Peyer's patch (tissue), 4 donors: ENCODE data around the gene CAV1. TPM values are rescaled to one million over a fixed set of nuclear protein-coding genes. Genes with fewer than 3 reads are reported as not detected.

ENCODE experiments used
- DNase-seq, 3 donors: peaks; one replicate each; pipeline ENCODE4 v3.0.0-alpha.2; 2017 to 2019
- H3K27ac ChIP-seq, 4 donors: fragments of 200-600 bp; sonication (generic); one replicate each; pipeline ENCODE4 v1.5.1; 2016 to 2019
- H3K27me3 ChIP-seq, 2 donors: fragments of 200-600 bp; sonication (generic); one replicate each; pipeline ENCODE4 v1.5.1; 2019
- H3K36me3 ChIP-seq, 3 donors: fragments of 200-600 bp; sonication (generic); one replicate each; pipeline ENCODE4 v1.5.1; 2016 to 2019
- H3K4me1 ChIP-seq, 4 donors: fragments of 200-600 bp; sonication (generic); one replicate each; pipeline ENCODE4 v1.5.1; 2016 to 2019
- H3K4me3 ChIP-seq, 4 donors: fragments of 200-600 bp; sonication (generic); 1 replicate in 3 of 4; 2 replicates in 1 of 4; pipeline ENCODE4 v1.5.1; 2016 to 2019; ENCODE audit warnings: mild to moderate bottlenecking in 1 of 4
- H3K9me3 ChIP-seq, 4 donors: fragments of 200-600 bp; sonication (generic); one replicate each; pipeline ENCODE4 v1.5.1; 2016 to 2019; ENCODE audit warnings: mild to moderate bottlenecking in 1 of 4
- CTCF ChIP-seq, 6 experiments: fragments of 450-650 bp in 4 of 6; fragments of 200-600 bp in 2 of 6; sonication (generic) in 1 of 6; IDR thresholded peaks; one replicate each; pipeline ENCODE4 v1.5.1; 2017 to 2019; ENCODE audit warnings: antibody characterized with exemption in 6 of 6, mild to moderate bottlenecking in 3 of 6, moderate library complexity in 1 of 6
- POLR2A ChIP-seq, 2 donors: fragments of 450-650 bp; IDR thresholded peaks; one replicate each; pipeline ENCODE4 v1.5.1; 2017; ENCODE audit warnings: antibody characterized with exemption in 2 of 2, mild to moderate bottlenecking in 2 of 2, moderate library complexity in 2 of 2
- total RNA-seq, 4 donors: library from RNA; depleted of rRNA; stranded (reverse); fragments of >200 nt; gene quantifications; one replicate each; pipeline ENCODE4 v1.1.0, GENCODE V29; 2016

Gene CAV1
- total RNA-seq, 4 donors from 2014 or later: 17.7 to 42.6 (median 27.6) TPM

- TF ChIP-seq POLR2A (IDR thresholded peaks at IDR 0.05) (no peak), CTCF (IDR thresholded peaks at IDR 0.05) (no peak)
- H3K9me3 ChIP-seq: no peaks in the 10 kb centered on the region
- no peaks in the 10 kb centered on the region for H3K36me3 ChIP-seq
- no peak overlapping the region for H3K27ac ChIP-seq
- peaks cover 0 to 9% (median 4%) of the 10 kb centered on the region in 4 donors for H3K4me1 ChIP-seq
- no peak for DNase-seq
- H3K27me3 ChIP-seq: no peaks in the 10 kb centered on the region
- no peak overlapping the region for H3K4me3 ChIP-seq
These were observed 72.5 kb downstream of the CAV1 start for GRCh38 chr7:116597384-116597783.

- H3K36me3 ChIP-seq: no peaks in the 10 kb centered on the region
- TF ChIP-seq CTCF (IDR thresholded peaks at IDR 0.05) (peak in 3 of 6 experiments; percentile 8 to 34 (median 28)), POLR2A (IDR thresholded peaks at IDR 0.05) (no peak)
These were observed 73.4 kb downstream of the CAV1 start for GRCh38 chr7:116598278-116598677.

GRCh38 chr7:116598861-116599260, 74.0 kb downstream of the CAV1 start:
- H3K36me3 ChIP-seq: no peaks in the 10 kb centered on the region
- no peak for DNase-seq
- no peaks in the 10 kb centered on the region for H3K9me3 ChIP-seq
- no peaks in the 10 kb centered on the region for H3K27me3 ChIP-seq
- no peaks in the 10 kb centered on the region for H3K4me1 ChIP-seq
- no peak overlapping the region for H3K4me3 ChIP-seq
- no peak for TF ChIP-seq POLR2A (IDR thresholded peaks at IDR 0.05)
- no peak overlapping the region for H3K27ac ChIP-seq

More at GRCh38 chr7:116598278-116598677, 73.4 kb downstream of the CAV1 start:
- no peak overlapping the region for H3K4me3 ChIP-seq
- no peaks in the 10 kb centered on the region for H3K9me3 ChIP-seq
- DNase-seq: no peak
- H3K27me3 ChIP-seq: no peaks in the 10 kb centered on the region
- no peak overlapping the region for H3K27ac ChIP-seq
- H3K4me1 ChIP-seq: peaks cover 0 to 1% (median 0%) of the 10 kb centered on the region in 4 donors

- DNase-seq: no peak
- Histone ChIP-seq H3K36me3 (no peaks in the 10 kb centered on the region), H3K27ac (no peak overlapping the region), H3K9me3 (no peaks in the 10 kb centered on the region), H3K4me1 (no peaks in the 10 kb centered on the region), H3K4me3 (no peak overlapping the region), H3K27me3 (no peaks in the 10 kb centered on the region)
- TF ChIP-seq CTCF (IDR thresholded peaks at IDR 0.05) (no peak), POLR2A (IDR thresholded peaks at IDR 0.05) (no peak)
These were observed 76.6 kb downstream of the CAV1 start for GRCh38 chr7:116601426-116601825.

GRCh38 chr7:116607299-116607698, 82.5 kb downstream of the CAV1 start:
- Histone ChIP-seq H3K27me3 (no peaks in the 10 kb centered on the region), H3K27ac (no peak overlapping the region), H3K9me3 (no peaks in the 10 kb centered on the region), H3K4me1 (no peaks in the 10 kb centered on the region), H3K36me3 (no peaks in the 10 kb centered on the region), H3K4me3 (no peak overlapping the region)
- no peak for TF ChIP-seq CTCF (IDR thresholded peaks at IDR 0.05)
- no peak for TF ChIP-seq POLR2A (IDR thresholded peaks at IDR 0.05)
- DNase-seq: no peak

GRCh38 chr7:116610210-116610609, 85.4 kb downstream of the CAV1 start:
- no peak overlapping the region for H3K27ac ChIP-seq
- peaks cover 0 to 4% (median 0%) of the 10 kb centered on the region in 4 donors for H3K4me1 ChIP-seq
- no peaks in the 10 kb centered on the region for H3K36me3 ChIP-seq
- H3K4me3 ChIP-seq: no peak overlapping the region
- no peak for DNase-seq
- no peaks in the 10 kb centered on the region for H3K27me3 ChIP-seq
- no peak for TF ChIP-seq POLR2A (IDR thresholded peaks at IDR 0.05)
- no peak for TF ChIP-seq CTCF (IDR thresholded peaks at IDR 0.05)
- H3K9me3 ChIP-seq: no peaks in the 10 kb centered on the region
